K562 (cell line): ENCODE results near the gene CDKN2C. TPM values are rescaled to one million over a fixed set of nuclear protein-coding genes. Genes with fewer than 3 reads are reported as not detected.

Source experiments
- ATF3 ChIP-seq, 2 experiments: fragments of 450-650 bp in 1 of 2; sonication (generic) in 1 of 2; formaldehyde crosslinking in 1 of 2; IDR thresholded peaks in 1 of 2; conservative IDR thresholded peaks in 1 of 2; 2 replicates each; pipeline versions ENCODE4 v1.6.1 to v1.8.1; 2016 to 2023; ENCODE audit warnings: mild to moderate bottlenecking in 2 of 2, moderate library complexity in 2 of 2, inconsistent platforms in 1 of 2, missing genetic modification reagents in 1 of 2
- BRD9 ChIP-seq: fragments of 450-650 bp; IDR thresholded peaks from 2 replicates; pipeline ENCODE4 v1.6.1; 2018; ENCODE audit warnings: low read depth; ENCODE audit not compliant: partially characterized antibody
- CBX1 ChIP-seq: sonication (generic); IDR thresholded peaks from 2 replicates; pipeline ENCODE4 v1.6.1; 2016; ENCODE audit warnings: antibody characterized with exemption, low read depth, mild to moderate bottlenecking
- CEBPB ChIP-seq: fragments of 450-650 bp; IDR thresholded peaks from 2 replicates; pipeline ENCODE4 v1.6.1; 2016; ENCODE audit warnings: missing genetic modification characterization, missing compliant biosample characterization
- CHCHD3 ChIP-seq: fragments of 250-450 bp; sonication (Bioruptor Pico); IDR thresholded peaks from 2 replicates; pipeline ENCODE4 v2.1.2; 2022; ENCODE audit warnings: mild to moderate bottlenecking
- FOXK1 ChIP-seq: sonication (generic); formaldehyde crosslinking; IDR thresholded peaks from 2 replicates; pipeline ENCODE4 v1.8.0; 2022; ENCODE audit warnings: missing genetic modification reagents, mild to moderate bottlenecking, borderline replicate concordance
- MYNN ChIP-seq, 2 experiments: sonication (generic); formaldehyde crosslinking in 1 of 2; IDR thresholded peaks; 2 replicates each; pipeline versions ENCODE4 v1.5.0 to v1.6.1; 2016 to 2020; ENCODE audit warnings: antibody characterized with exemption in 1 of 2, missing genetic modification reagents in 1 of 2
- NFATC3 ChIP-seq: fragments of 450-650 bp; IDR thresholded peaks from 2 replicates; pipeline ENCODE4 v1.6.1; 2017; ENCODE audit warnings: mild to moderate bottlenecking
- PYGO2 ChIP-seq: fragments of 450-650 bp; IDR thresholded peaks from 2 replicates; pipeline ENCODE4 v1.6.1; 2016; ENCODE audit warnings: mild to moderate bottlenecking, missing genetic modification characterization, moderate library complexity, missing compliant biosample characterization
- RAD21 ChIP-seq, 2 experiments: fragments of 250-450 bp in 1 of 2; fragments of 450-650 bp in 1 of 2; sonication (Bioruptor Pico) in 1 of 2; formaldehyde crosslinking in 1 of 2; IDR thresholded peaks in 1 of 2; conservative IDR thresholded peaks in 1 of 2; 2 replicates each; pipeline versions ENCODE4 v1.4.0 to v1.8.0; 2020 to 2022; ENCODE audit warnings: mild to moderate bottlenecking in 2 of 2, moderate library complexity in 1 of 2
- RCOR1 ChIP-seq, 2 experiments: IDR thresholded peaks; 2 replicates each; pipeline ENCODE4 v1.6.1; 2012; ENCODE audit warnings: low read depth in 2 of 2, low read length in 2 of 2, borderline replicate concordance in 1 of 2, improper control_type of control experiment in 1 of 2
- RERE ChIP-seq: sonication (generic); formaldehyde crosslinking; IDR thresholded peaks from 2 replicates; pipeline ENCODE4 v1.8.0; 2023; ENCODE audit warnings: missing genetic modification reagents, mild to moderate bottlenecking, borderline replicate concordance
- TFAM ChIP-seq: fragments of 250-450 bp; sonication (Bioruptor Pico); conservative IDR thresholded peaks from 2 replicates; pipeline ENCODE4 v1.5.0; 2021; ENCODE audit warnings: mild to moderate bottlenecking, moderate library complexity
- ZBTB5 ChIP-seq: fragments of 450-650 bp; IDR thresholded peaks from 2 replicates; pipeline ENCODE4 v1.6.1; 2017; ENCODE audit warnings: antibody characterized with exemption
- ZNF184 ChIP-seq: sonication (generic); formaldehyde crosslinking; IDR thresholded peaks from 2 replicates; pipeline ENCODE4 v1.5.0; 2020; ENCODE audit warnings: missing genetic modification reagents
- ZNF224 ChIP-seq: sonication (generic); formaldehyde crosslinking; IDR thresholded peaks from 2 replicates; pipeline ENCODE4 v1.8.0; 2022; ENCODE audit warnings: mild to moderate bottlenecking, missing genetic modification reagents
- ZNF324 ChIP-seq: fragments of 250-450 bp; sonication (Bioruptor Pico); IDR thresholded peaks from 2 replicates; pipeline ENCODE4 v1.4.0; 2020; ENCODE audit warnings: mild to moderate bottlenecking
- ZNF551 ChIP-seq: fragments of 250-450 bp; sonication (Bioruptor Pico); IDR thresholded peaks from 2 replicates; pipeline ENCODE4 v1.5.0; 2021; ENCODE audit warnings: mild to moderate bottlenecking, moderate library complexity
- polyA plus RNA-seq, 8 experiments: library from polyadenylated mRNA; depleted of rRNA in 4 of 8; stranded (reverse) in 5 of 8; unstranded in 3 of 8; fragments of >200 nt; fragmentation: Nextera tagmentation in 2 of 8; fragmentation: Illumina TruSeq in 1 of 8; extraction: Ambion mirVana in 2 of 8; extraction: Trizol in 1 of 8; gene quantifications; 2 replicates each; pipeline versions ENCODE4 v1.2.1 to v1.2.3, GENCODE V29; 2011 to 2014; ENCODE audit warnings: inconsistent platforms in 1 of 8, missing spikeins in 1 of 8
- total RNA-seq, 7 experiments: library from RNA; depleted of rRNA in 6 of 7; stranded (reverse); fragments of >200 nt in 6 of 7; fragmentation: Illumina TruSeq in 2 of 7; extraction: Trizol in 2 of 7; gene quantifications; 2 replicates each; pipeline versions ENCODE4 v1.2.1 to v1.2.3, GENCODE V29; 2011 to 2021; ENCODE audit warnings: low replicate concordance in 1 of 7

CDKN2C gene
- total and polyA plus RNA-seq, 9 of the 15 experiments (the other 6 are each of a cell fraction or from before 2014, with no cell fraction given), result 11.9 to 74.3 (median 45.9) TPM

GRCh38 chr1:50959913-50960844 lies 9.9 kb upstream of the CDKN2C start, which contains the start of gene FAF1 (continued):
- TF ChIP-seq CHCHD3 (CRISPR knock-in tag) (no peak), RERE (CRISPR knock-in tag) (no peak), RAD21 (CRISPR knock-in tag; conservative IDR thresholded peaks at IDR 0.05 in 1 of 2, IDR thresholded peaks at IDR 0.05 in 1 of 2) (peak in 1 of 2 experiments; percentile 20; a peak in 2 of 4 replicates), PYGO2 (tag) (no peak), ATF3 (IDR thresholded peaks at IDR 0.05) (peak; percentile 43; the same call in 1 of the 2 replicates), ATF3 (CRISPR knock-in tag; conservative IDR thresholded peaks at IDR 0.05) (peak; percentile 46; the same call in 1 of the 2 replicates), ZBTB5 (no peak), CBX1 (peak; percentile 63), ZNF184 (no peak), MYNN (IDR thresholded peaks at IDR 0.05) (peak; percentile 49; the same call in 1 of the 2 replicates), MYNN (CRISPR knock-in tag; IDR thresholded peaks at IDR 0.05) (no peak), ZNF324 (no peak), ZNF224 (CRISPR knock-in tag) (no peak), FOXK1 (peak; percentile 75), TFAM (CRISPR knock-in tag) (no peak), RCOR1 (IDR thresholded peaks at IDR 0.05; ENCODE audit: borderline replicate concordance in 1 of 2, low read depth in 2 of 2, low read length in 2 of 2) (peak in 1 of 2 experiments; percentile 81; a peak in 1 of 4 replicates), ZNF551 (CRISPR knock-in tag) (no peak), CEBPB (tag) (peak; percentile 85), NFATC3 (0 out of 2 replicates have a peak, but pooled peaks have one; percentile 22), BRD9 (peak; percentile 67)
